ENCODE results near the gene ZNF618.

GRCh38 chr9:113948891-113949570 is 72.9 kb downstream of the ZNF618 start:
- TF ChIP-seq CTCF (conservative IDR thresholded peaks at IDR 0.05; ENCODE audit: low read depth, low read length): no peak
- no peak for TF ChIP-seq EZH2 (IDR thresholded peaks at IDR 0.05; ENCODE audit: borderline replicate concordance, low read depth, low read length, poor library complexity, severe bottlenecking)

Data from A673 (cell line).